ENCODE data around the gene CACNA1A.

Gene CACNA1A

DNA sequence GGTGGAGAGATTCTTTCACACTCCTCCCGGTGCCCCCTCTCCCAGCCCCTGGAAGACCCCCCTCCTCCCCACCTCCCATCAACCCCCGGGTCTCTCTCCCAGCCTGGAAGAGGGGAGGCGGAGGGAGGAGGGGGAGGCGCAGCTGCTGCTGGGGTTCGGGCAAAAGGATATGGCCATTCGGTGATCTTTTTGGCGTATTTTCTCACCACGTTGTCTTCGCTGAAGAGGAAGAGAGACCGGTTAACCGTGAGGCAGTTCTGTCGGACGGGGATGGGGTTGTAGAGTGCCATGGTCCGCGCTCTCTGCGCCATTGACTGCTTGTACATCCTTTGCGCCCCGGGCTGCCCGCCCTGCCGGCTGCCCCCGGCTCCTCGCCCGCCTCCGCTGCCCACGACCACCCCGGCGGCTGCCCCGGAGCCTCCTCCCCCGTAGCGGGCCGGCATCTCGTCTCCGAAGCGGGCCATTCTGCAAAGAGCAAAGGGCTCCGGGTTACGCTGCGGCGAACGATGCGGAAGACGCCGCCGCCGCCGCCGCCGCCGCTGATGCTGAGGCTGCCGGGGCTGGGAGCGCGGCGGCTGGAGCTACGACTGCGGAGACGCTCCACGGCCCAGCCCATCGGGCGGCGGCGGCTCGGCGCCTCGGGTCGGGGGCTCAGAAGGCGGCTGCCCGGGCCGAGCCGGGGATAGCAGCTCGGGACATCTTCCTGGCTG lies 363 bp downstream of the CACNA1A start:
- Histone ChIP-seq H3K79me2 (ENCODE audit: insufficient read depth, low read length) (no peaks in the 10 kb centered on the region), H3K9me2 (ENCODE audit: low read depth, low read length) (no peaks in the 10 kb centered on the region), H3F3A (ENCODE audit: insufficient read depth, low read length) (no peaks in the 10 kb centered on the region), H3K36me3 (ENCODE audit: insufficient read depth, low read length) (no peaks in the 10 kb centered on the region), H3K4me2 (ENCODE audit: low read length) (no peak overlapping the region), H3K9me3 (ENCODE audit: low read length) (no peaks in the 10 kb centered on the region), H3K4me1 (ENCODE audit: insufficient read depth, low read length, severe bottlenecking) (no peaks in the 10 kb centered on the region), H2AFZ (ENCODE audit: low read length) (no peak overlapping the region), H3K27ac (ENCODE audit: low read depth, low read length, poor library complexity, severe bottlenecking) (no peak overlapping the region), H4K20me1 (ENCODE audit: insufficient read depth, low read length) (no peaks in the 10 kb centered on the region), H3K9ac (ENCODE audit: low read length) (no peak overlapping the region), H3K27me3 (ENCODE audit: insufficient read depth, low read length) (no peaks in the 10 kb centered on the region), H3K4me3 (ENCODE audit: low read depth, low read length, poor library complexity, severe bottlenecking) (no peak overlapping the region)
- no peak for TF ChIP-seq EZH2 (IDR thresholded peaks at IDR 0.05; ENCODE audit: borderline replicate concordance, low read length)
- TF ChIP-seq, protein P1, sequence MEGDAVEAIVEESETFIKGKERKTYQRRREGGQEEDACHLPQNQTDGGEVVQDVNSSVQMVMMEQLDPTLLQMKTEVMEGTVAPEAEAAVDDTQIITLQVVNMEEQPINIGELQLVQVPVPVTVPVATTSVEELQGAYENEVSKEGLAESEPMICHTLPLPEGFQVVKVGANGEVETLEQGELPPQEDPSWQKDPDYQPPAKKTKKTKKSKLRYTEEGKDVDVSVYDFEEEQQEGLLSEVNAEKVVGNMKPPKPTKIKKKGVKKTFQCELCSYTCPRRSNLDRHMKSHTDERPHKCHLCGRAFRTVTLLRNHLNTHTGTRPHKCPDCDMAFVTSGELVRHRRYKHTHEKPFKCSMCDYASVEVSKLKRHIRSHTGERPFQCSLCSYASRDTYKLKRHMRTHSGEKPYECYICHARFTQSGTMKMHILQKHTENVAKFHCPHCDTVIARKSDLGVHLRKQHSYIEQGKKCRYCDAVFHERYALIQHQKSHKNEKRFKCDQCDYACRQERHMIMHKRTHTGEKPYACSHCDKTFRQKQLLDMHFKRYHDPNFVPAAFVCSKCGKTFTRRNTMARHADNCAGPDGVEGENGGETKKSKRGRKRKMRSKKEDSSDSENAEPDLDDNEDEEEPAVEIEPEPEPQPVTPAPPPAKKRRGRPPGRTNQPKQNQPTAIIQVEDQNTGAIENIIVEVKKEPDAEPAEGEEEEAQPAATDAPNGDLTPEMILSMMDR (IDR thresholded peaks at IDR 0.05; ENCODE audit: low read length): no peak

DNA sequence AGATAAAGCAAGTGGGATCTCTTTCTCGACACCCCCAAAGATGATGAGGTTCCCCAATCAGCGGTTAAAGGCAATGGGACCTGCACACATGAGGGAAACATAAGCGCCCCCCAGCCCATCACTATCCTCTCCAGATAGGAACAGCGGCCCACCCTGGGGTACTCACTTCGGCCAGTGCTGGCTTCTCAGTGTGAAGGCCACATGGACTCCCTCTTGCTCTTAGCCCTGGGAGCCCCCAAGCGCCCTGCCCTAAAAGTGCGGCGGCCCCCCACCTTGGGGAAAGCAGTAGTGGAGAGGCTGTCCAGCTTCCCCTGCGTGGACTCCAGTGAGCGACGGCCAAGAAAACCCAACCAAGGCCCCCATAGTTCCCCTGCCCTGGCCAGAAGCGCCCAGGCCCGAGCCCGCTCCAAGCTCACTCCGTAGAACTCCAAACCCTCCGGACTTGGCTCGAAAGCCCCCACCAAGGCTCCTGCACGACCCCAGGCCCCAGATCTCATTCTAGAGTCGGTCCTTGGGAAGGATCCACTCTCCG lies 1.0 kb downstream of the CACNA1A start:
- H3K36me3 ChIP-seq (ENCODE audit: insufficient read depth, low read length): no peaks in the 10 kb centered on the region
- no peaks in the 10 kb centered on the region for H3K4me1 ChIP-seq (ENCODE audit: insufficient read depth, low read length, severe bottlenecking)

DNA sequence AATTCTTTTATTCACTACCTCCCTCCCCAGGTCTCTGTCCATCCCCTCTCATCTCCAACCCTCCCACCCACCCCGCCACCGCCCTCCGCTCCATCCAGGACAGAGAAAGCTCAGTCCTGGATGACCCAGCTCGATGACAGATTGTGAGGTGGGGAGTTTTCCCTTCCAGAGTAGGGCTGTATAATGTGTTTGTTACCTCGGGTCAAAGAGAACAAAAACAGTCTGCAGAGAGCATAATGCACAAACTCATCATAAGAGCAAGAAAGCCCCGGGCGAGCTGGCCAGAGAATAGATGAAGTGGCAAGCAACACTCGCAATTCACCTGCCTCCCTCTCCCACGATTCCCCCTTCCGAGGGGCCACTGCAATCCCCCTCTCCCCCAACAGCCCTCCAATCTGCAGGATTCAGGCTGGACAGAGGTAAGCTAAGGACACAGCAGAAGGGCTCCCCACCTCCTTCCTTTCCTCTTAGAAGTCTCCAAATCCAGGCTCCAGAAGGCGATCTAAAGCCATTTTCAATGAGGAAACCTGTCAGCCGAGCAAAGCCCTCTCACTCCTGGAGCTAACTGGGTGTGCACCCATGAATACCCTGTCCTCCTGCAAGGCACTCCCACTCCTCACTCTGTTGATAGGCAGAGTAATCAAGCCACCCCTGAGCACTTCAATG lies 2.6 kb downstream of the CACNA1A start:
- H2AFZ ChIP-seq (ENCODE audit: low read length): no peak overlapping the region
- H3K4me3 ChIP-seq (ENCODE audit: low read depth, low read length, poor library complexity, severe bottlenecking): no peak overlapping the region
- no peak overlapping the region for H3K9ac ChIP-seq (ENCODE audit: low read length)
- no peaks in the 10 kb centered on the region for H3K9me3 ChIP-seq (ENCODE audit: low read length)
- H3K27me3 ChIP-seq (ENCODE audit: insufficient read depth, low read length): no peaks in the 10 kb centered on the region
- H3F3A ChIP-seq (ENCODE audit: insufficient read depth, low read length): no peaks in the 10 kb centered on the region
- TF ChIP-seq, protein P1 (IDR thresholded peaks at IDR 0.05; ENCODE audit: low read length): no peak
- TF ChIP-seq EZH2 (IDR thresholded peaks at IDR 0.05; ENCODE audit: borderline replicate concordance, low read length): no peak
- H3K9me2 ChIP-seq (ENCODE audit: low read depth, low read length): no peaks in the 10 kb centered on the region
- H4K20me1 ChIP-seq (ENCODE audit: insufficient read depth, low read length): no peaks in the 10 kb centered on the region
- H3K79me2 ChIP-seq (ENCODE audit: insufficient read depth, low read length): no peaks in the 10 kb centered on the region
- no peak overlapping the region for H3K4me2 ChIP-seq (ENCODE audit: low read length)
- H3K27ac ChIP-seq (ENCODE audit: low read depth, low read length, poor library complexity, severe bottlenecking): no peak overlapping the region
- no peaks in the 10 kb centered on the region for H3K36me3 ChIP-seq (ENCODE audit: insufficient read depth, low read length)
- H3K4me1 ChIP-seq (ENCODE audit: insufficient read depth, low read length, severe bottlenecking): no peaks in the 10 kb centered on the region

More for the DNA sequence above, 1.0 kb downstream of the CACNA1A start:
- Histone ChIP-seq H3K27me3 (ENCODE audit: insufficient read depth, low read length) (no peaks in the 10 kb centered on the region), H3K79me2 (ENCODE audit: insufficient read depth, low read length) (no peaks in the 10 kb centered on the region), H2AFZ (ENCODE audit: low read length) (no peak overlapping the region), H3K9me2 (ENCODE audit: low read depth, low read length) (no peaks in the 10 kb centered on the region), H3F3A (ENCODE audit: insufficient read depth, low read length) (no peaks in the 10 kb centered on the region), H3K9me3 (ENCODE audit: low read length) (no peaks in the 10 kb centered on the region), H3K9ac (ENCODE audit: low read length) (no peak overlapping the region), H3K4me2 (ENCODE audit: low read length) (no peak overlapping the region), H4K20me1 (ENCODE audit: insufficient read depth, low read length) (no peaks in the 10 kb centered on the region), H3K4me3 (ENCODE audit: low read depth, low read length, poor library complexity, severe bottlenecking) (no peak overlapping the region), H3K27ac (ENCODE audit: low read depth, low read length, poor library complexity, severe bottlenecking) (no peak overlapping the region)
- TF ChIP-seq, protein P1 (IDR thresholded peaks at IDR 0.05; ENCODE audit: low read length): no peak
- no peak for TF ChIP-seq EZH2 (IDR thresholded peaks at IDR 0.05; ENCODE audit: borderline replicate concordance, low read length)
